Measurements from ENCODE around the gene ALPP. TPM values are rescaled to one million over a fixed set of nuclear protein-coding genes. Genes with fewer than 3 reads are reported as not detected.
"Not testable (repeated sequence)": the region's sequence is repeated elsewhere in the genome, so short reads cannot be mapped to it uniquely, and the experiment has no call there.

Gene ALPP
- total RNA-seq, 2 experiments from 2014 or later, result not detected

DNA sequence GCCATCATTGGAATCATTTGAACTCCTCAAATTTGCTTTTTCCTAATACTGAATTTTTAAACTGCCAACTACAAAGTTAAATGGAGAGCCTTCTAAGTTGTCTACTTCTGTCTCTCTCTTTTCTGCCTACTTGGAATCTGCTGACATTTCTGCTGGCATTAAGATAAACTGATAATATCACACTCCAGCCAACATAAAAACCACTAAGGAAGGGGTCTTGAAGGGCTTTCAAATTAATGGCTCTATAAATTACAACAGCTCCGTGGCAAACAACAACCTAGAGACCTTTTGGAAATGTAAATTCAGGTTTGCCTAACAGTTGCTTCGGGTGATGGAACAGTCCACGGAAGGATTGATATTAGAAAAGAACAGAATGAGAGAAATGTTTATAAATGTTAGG lies 12.1 kb downstream of the ALPP start:
- ChIA-PET POLR2A (no interaction called here), CTCF (no interaction called here)
- H3K4me3 ChIP-seq (ENCODE audit: low read length), result no peak overlapping the region
- H3K27ac ChIP-seq (ENCODE audit: low read depth in 1 of 2, low read length in 2 of 2), result no peak overlapping the region
- no peak for ATAC-seq (ENCODE audit: poor library complexity)
- no peaks in the 10 kb centered on the region for H3K4me1 ChIP-seq (ENCODE audit: insufficient read depth, low read length)
- Mint-ChIP-seq H3K27ac (no peak overlapping the region), H3K27me3 (peaks cover 33% of the 10 kb centered on the region), H3K36me3 (ENCODE audit: low read depth) (no peaks in the 10 kb centered on the region), H3K4me3 (no peak overlapping the region), H3K4me1 (ENCODE audit: low read depth) (no peaks in the 10 kb centered on the region), H3K9me3 (no peaks in the 10 kb centered on the region)
- H3K36me3 ChIP-seq (ENCODE audit: insufficient read depth, low read length), result no peaks in the 10 kb centered on the region
- H3K27me3 ChIP-seq (ENCODE audit: control insufficient read depth in 1 of 2, insufficient read depth in 2 of 2, low read length in 2 of 2), result peaks cover 28 to 30% of the 10 kb centered on the region in 2 experiments
- intact Hi-C loops (cut with DNase I, micrococcal nuclease), result no loop called here
- peaks cover 0 to 24% of the 10 kb centered on the region in 2 experiments for H3K9me3 ChIP-seq (ENCODE audit: control insufficient read depth in 1 of 2, insufficient read depth in 1 of 2, low read length in 2 of 2)
- no peak for DNase-seq
- TF ChIP-seq, protein P1, sequence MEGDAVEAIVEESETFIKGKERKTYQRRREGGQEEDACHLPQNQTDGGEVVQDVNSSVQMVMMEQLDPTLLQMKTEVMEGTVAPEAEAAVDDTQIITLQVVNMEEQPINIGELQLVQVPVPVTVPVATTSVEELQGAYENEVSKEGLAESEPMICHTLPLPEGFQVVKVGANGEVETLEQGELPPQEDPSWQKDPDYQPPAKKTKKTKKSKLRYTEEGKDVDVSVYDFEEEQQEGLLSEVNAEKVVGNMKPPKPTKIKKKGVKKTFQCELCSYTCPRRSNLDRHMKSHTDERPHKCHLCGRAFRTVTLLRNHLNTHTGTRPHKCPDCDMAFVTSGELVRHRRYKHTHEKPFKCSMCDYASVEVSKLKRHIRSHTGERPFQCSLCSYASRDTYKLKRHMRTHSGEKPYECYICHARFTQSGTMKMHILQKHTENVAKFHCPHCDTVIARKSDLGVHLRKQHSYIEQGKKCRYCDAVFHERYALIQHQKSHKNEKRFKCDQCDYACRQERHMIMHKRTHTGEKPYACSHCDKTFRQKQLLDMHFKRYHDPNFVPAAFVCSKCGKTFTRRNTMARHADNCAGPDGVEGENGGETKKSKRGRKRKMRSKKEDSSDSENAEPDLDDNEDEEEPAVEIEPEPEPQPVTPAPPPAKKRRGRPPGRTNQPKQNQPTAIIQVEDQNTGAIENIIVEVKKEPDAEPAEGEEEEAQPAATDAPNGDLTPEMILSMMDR (IDR thresholded peaks at IDR 0.05), result no peak

GRCh38 chr2:232393556-232393955 lies 15.0 kb downstream of the ALPP start:
- H3K4me3 ChIP-seq (ENCODE audit: low read length), result no peak overlapping the region
- ATAC-seq (ENCODE audit: poor library complexity) (no peak), DNase-seq (no peak)
- no peak overlapping the region for H3K27ac ChIP-seq (ENCODE audit: low read depth in 1 of 2, low read length in 2 of 2)
- H3K9me3 ChIP-seq (ENCODE audit: control insufficient read depth in 1 of 2, insufficient read depth in 1 of 2, low read length in 2 of 2), result peaks cover 0 to 2% of the 10 kb centered on the region in 2 experiments
- no peaks in the 10 kb centered on the region for H3K36me3 ChIP-seq (ENCODE audit: insufficient read depth, low read length)
- H3K27me3 ChIP-seq (ENCODE audit: control insufficient read depth in 1 of 2, insufficient read depth in 2 of 2, low read length in 2 of 2), result peaks cover 16 to 21% of the 10 kb centered on the region in 2 experiments
- ChIA-PET POLR2A (no interaction called here), CTCF (no interaction called here)
- Mint-ChIP-seq H3K4me1 (ENCODE audit: low read depth) (no peaks in the 10 kb centered on the region), H3K36me3 (ENCODE audit: low read depth) (no peaks in the 10 kb centered on the region), H3K4me3 (no peak overlapping the region), H3K27ac (no peak overlapping the region), H3K9me3 (no peaks in the 10 kb centered on the region), H3K27me3 (peaks cover 26% of the 10 kb centered on the region)
- no peaks in the 10 kb centered on the region for H3K4me1 ChIP-seq (ENCODE audit: insufficient read depth, low read length)
- intact Hi-C loops (cut with DNase I, micrococcal nuclease), result no loop called here
- TF ChIP-seq, protein P1 (IDR thresholded peaks at IDR 0.05), result no peak

GRCh38 chr2:232394431-232394830 lies 15.9 kb downstream of the ALPP start:
- H3K4me1 ChIP-seq (ENCODE audit: insufficient read depth, low read length); intact Hi-C loops (cut with DNase I, micrococcal nuclease); H3K27ac ChIP-seq (ENCODE audit: low read depth in 1 of 2, low read length in 2 of 2); H3K36me3 Mint-ChIP-seq (ENCODE audit: low read depth); H3K4me1 Mint-ChIP-seq (ENCODE audit: low read depth); H3K9me3 ChIP-seq (ENCODE audit: control insufficient read depth in 1 of 2, insufficient read depth in 1 of 2, low read length in 2 of 2); ATAC-seq (ENCODE audit: poor library complexity); DNase-seq; H3K36me3 ChIP-seq (ENCODE audit: insufficient read depth, low read length); POLR2A ChIA-PET; H3K9me3 Mint-ChIP-seq; CTCF ChIA-PET; H3K4me3 Mint-ChIP-seq; H3K4me3 ChIP-seq (ENCODE audit: low read length); H3K27ac Mint-ChIP-seq: not testable (repeated sequence)
- peaks cover 12 to 13% of the 10 kb centered on the region in 2 experiments for H3K27me3 ChIP-seq (ENCODE audit: control insufficient read depth in 1 of 2, insufficient read depth in 2 of 2, low read length in 2 of 2)
- peaks cover 25% of the 10 kb centered on the region for H3K27me3 Mint-ChIP-seq

DNA sequence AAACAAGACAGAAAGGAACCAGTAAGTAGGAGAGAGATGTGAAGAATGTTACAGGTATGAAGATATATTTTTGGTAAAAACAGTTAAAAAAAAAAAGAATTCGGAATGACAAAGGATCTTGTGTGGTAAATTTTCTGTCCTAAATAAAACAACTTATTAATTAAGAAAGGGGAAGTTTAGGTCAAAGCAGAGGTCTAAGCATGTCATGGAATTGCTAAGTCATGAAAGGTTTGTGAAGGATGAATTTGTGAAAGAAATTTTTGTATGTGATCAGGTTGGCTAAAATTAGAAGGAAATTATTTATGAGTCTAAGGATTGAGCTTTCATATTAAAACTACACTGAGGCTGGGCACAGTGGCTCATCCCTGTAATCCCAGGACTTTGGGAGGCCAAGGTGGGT lies 17.0 kb downstream of the ALPP start:
- Mint-ChIP-seq H3K4me1 (ENCODE audit: low read depth) (no peaks in the 10 kb centered on the region), H3K27me3 (peaks cover 25% of the 10 kb centered on the region), H3K27ac (no peak overlapping the region), H3K4me3 (no peak overlapping the region), H3K36me3 (ENCODE audit: low read depth) (no peaks in the 10 kb centered on the region), H3K9me3 (no peaks in the 10 kb centered on the region)
- no peak for ATAC-seq (ENCODE audit: poor library complexity)
- Histone ChIP-seq H3K27ac (ENCODE audit: low read depth in 1 of 2, low read length in 2 of 2) (no peak overlapping the region), H3K9me3 (ENCODE audit: control insufficient read depth in 1 of 2, insufficient read depth in 1 of 2, low read length in 2 of 2) (no peaks in the 10 kb centered on the region), H3K4me3 (ENCODE audit: low read length) (no peak overlapping the region), H3K27me3 (ENCODE audit: control insufficient read depth in 1 of 2, insufficient read depth in 2 of 2, low read length in 2 of 2) (peaks cover 5% of the 10 kb centered on the region in 2 experiments), H3K4me1 (ENCODE audit: insufficient read depth, low read length) (no peaks in the 10 kb centered on the region), H3K36me3 (ENCODE audit: insufficient read depth, low read length) (no peaks in the 10 kb centered on the region)
- DNase-seq, result no peak
- TF ChIP-seq, protein P1 (IDR thresholded peaks at IDR 0.05), result no peak
- ChIA-PET POLR2A (no interaction called here), CTCF (no interaction called here)
- intact Hi-C loops (cut with DNase I, micrococcal nuclease), result no loop called here

All from CD4-positive, alpha-beta T cell (primary cell).